HTERT RPE-1 (cell line): ENCODE data around the gene RASD2.

Experiments
- in situ Hi-C: fragments of 300-500 bp; cut with MboI; formaldehyde crosslinking; loops from 4 replicates; pipeline ENCODE4 v1.14.3; 2020; ENCODE audit warnings: low sequenced_read_pairs

RASD2 gene

DNA sequence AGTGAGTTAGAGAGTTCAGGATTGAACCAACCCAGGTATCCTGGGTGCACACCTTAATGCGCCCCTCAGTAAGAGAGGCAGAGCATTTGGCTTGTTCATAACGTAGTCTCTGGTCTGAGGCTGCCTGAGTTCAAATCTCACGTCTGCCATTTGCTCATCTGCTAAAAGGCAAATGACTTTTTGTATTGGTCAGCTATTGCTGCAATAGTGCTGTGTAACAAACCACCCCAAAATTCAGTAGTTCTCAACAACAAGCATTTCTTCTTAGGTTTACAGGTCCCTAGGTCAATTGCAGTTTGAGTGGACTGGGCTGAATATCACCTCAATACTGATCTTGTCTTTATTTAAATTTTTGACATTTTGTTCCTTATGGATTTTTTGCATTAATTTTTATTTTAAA lies 18.1 kb downstream of the RASD2 start:
- in situ Hi-C loops, result no loop called here

DNA sequence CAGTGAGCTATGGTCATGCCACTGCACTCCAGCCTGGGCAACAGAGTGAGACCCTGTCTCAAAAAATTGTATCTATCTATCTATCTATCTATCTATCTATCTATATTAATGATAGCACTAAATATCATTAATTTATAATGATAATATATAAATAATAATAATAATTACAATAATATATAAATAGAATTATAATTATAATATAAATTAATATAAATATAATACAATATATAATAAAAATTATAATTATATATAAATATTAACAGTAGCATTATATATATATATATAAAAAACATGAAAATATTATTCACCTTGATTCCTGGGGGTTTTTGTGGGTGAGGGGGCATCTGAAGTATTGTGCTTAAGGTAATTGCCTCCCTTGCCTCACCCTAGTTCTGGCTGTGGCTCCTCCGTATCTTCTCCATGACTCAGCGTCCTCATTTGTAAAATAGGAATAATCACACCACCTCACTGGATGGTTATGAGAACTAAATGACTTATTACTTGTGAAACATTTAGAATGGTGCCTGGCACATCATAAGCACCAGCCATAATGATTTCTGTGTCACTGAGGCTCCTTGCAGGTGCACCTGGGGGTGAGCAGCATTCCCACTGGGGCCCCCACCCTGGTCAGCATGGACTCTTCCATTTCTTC lies 18.8 kb downstream of the RASD2 start:
- in situ Hi-C loops, result no loop called here

DNA sequence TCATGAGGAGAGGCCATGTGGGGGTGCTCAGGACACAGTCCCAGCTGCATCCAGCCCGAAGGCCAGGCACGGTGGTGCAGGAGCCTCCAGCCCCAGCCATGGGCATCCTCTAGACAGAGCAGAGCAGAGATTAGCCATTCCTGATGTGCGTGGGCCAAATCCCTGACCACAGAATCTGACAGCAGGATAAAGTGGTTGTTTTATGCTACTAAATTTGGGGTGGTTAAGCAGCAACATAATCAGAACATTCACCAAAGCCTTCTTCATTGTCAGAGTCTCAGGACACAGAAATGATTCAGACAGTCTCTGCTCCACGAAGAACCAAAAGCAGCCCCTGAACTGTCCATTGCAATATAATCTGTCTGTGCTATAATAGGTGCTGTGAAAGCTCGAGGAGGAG lies 19.7 kb downstream of the RASD2 start:
- in situ Hi-C loops, result no loop called here

DNA sequence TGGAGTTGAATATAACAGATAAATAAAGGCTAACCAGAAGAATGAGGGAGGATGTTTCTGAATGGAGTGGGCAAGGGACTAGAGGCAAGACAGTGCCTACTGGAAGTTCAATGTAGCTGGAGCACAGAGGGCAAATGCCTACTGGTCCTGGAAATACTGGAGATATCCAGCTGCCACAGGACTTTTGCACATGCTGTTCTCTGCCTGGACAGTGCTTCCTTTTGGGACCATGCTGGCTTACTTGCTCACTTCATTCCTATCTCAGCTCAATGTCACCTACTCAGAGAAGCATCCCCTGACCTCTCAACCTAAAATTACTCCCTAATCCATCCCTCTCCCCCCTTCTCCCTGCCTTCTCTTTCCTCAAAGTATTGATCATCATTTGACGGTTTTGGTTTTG lies 20.2 kb downstream of the RASD2 start:
- in situ Hi-C loops, result no loop called here

DNA sequence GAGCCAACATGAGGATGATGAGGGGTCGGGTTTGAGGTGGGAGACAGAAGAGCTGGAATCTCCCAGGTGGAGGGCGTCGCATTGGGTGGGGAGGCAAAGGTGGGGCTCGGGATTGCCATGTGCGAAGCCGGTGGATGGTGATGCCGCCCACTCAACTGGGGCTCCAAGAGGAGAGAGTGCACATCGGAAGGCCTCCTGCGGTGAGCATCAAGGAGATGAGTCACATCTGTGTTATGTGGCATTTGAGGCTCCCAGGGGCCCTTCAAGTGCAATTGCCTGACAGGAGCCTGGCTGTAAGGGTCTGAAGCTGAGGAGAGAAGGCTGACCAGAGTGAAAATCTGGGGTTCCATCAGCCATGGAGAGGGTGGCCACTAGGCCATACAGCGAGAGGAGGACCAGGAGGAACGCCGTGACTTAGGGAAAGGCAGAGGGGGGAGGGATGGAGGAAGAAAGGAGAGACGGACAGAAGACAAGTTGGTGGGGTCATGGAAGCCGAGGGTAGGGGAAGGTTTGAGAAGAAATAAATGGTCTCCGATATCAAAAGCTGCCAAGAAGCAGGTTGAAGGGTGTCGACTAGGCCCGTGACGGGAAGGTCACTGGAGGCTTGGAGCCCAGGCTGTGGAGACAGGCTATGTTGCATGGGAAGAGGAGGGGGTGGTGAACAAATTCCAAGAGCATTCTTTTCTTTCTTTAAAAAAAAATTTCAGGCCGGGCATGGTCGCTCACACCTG lies 21.3 kb downstream of the RASD2 start:
- in situ Hi-C loops, result no loop called here

DNA sequence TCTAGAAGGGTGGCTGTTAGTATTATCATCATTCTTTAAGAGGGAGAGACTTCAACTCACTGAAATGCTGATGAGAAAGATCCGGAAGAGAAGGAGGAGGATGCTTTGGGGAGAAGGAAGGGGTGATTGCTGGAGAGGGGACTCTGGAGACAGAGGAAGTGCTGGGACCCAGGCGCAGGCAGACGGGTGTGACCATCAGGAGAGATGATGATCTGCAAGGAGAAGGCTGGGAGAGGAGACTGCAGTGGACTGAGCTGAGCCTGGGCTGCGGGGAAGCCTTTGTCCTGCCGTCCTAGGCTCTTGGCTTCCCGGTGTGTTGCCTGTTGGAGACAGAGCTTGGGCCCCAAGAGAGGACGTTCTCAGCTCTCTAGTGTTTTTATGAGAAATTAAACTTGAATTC lies 22.6 kb downstream of the RASD2 start:
- in situ Hi-C loops, result no loop called here

DNA sequence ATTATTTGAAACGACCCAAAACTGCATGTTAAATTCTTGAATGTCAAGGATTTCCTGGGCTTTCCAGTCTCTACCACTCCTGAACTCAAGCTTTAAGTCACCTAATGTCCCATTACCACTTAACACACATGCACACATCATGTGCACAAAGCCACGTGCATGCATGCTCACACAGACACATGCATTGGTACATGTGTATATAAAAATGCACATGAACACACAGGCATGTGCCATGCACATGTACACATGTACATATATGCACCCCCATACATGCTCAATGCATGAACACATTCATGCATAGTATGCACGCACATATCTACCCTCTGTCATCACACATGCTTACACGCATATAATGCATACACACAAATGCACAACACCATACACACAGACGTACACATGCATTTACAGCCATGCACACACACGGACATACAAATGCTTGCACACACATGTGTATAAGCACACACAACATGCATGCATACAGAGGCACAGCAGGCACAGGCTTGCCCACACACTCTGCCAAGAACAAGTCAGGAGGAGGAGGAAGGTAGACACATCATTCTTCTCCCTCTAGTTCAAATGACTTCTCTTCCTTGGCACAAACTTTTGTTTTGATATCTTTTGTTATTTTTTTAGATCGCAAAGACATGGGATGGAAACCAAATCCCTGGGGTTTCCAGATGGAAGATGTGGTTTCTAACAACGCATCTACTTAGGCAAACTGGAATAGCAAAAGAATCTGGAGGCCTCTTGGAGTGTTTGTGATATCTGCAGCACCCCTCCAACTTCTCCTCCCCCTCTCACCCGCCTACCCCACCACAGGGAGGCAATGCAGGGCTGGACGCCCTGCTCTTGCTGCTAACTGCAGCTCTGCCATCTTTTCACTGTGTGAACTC lies 24.6 kb downstream of the RASD2 start:
- in situ Hi-C loops, result no loop called here

DNA sequence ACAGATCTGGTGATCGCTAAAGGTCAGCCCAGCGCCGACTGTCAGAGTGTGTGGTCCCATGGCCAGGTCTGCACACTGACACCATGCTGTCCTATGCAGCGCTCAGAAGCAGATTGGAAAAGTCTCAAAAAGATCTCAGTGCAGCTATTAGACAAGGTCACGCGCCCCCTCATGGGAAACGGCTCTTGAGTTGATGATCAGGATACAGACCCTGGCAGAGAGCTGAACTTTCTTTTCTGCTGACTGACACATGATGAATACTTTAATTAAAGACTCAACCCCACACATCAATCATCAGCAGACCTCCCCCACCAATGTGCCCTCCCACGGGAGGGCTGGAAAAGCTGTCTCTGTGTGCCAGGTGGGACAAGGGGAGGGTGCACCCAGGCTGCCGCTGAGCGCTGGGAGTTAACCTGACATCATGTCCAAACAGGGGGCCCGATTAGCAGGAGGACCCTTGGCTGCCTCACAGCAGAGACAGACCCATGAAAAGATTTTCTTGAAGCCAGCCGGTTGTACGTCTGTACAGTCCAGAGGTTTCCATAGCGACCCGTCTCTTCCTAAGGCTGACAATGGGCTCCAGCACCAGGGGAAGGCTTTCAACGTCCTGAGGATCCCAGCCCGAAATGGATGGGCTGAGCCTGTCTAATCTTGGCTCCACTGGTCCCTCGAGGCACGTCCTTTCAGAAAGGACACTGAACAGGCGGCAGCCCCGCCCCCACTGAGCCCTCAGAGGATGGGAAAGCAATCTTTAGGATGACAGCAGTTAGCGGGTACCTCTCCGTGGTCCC lies 26.9 kb downstream of the RASD2 start:
- in situ Hi-C loops, result no loop called here

DNA sequence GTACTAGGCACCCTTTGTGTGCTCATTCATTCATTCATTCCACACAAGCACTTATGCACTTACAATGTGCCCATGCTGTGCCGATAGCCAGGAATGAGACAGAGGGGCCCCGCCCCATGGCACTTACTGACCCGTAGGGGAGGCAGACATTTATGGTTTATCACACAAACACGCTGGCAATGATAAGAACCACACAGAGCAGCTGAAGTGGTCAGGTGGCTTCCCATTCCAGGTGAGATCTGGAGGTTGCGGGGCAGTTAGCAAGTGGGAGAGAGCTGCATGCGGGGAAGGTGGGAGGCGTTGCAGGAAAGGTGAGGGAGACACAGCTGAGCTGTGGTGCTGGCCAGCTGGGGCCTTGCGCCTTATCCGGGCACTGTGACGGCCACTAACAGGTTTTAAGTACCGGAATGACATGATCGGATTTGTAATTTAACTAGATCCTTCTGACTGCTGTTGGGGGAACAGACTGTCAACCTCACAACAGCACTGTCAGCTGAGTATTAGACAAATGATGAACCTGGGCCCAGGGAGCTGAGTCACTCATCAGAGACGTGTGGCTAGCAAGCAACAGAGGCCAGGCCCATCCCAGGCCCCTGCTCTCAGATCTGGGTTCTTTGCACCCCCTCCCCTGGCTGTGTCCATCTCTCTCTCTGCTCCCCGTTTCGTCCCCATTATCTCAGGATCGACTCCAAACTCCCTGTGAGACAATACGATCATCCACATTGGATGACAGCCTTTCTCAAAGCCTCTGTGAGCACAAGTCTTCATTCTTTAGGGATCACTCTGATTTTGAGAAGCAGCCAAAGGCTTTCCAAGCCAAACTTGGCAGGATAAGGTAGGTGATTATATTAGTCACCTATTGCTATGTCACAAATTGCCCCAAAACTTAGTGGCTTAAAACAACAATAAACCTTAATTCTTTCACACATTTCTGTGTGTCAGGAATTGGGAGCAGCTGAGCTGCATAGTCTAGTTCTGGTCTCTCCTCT lies 28.4 kb downstream of the RASD2 start:
- in situ Hi-C loops, result no loop called here

DNA sequence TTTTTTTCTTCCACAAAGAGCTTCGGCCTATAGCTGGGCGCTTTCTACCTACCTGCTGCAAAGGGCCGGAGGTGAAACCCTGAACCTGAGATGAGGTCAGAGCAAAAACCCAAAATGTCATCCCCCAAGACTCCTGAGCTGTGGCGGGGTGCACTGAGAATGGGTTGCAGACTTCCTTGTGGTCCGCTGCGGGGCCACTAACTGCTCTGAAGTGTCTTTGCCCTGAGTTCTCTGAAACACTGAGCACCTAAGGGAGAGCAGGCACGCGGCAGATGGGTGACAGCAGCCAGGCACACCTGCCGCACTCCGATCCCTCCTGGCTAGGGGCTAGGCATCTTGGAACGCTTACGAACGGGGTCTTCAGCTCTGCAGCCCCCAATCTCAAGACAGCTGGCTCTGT lies 29.3 kb downstream of the RASD2 start:
- in situ Hi-C loops, result no loop called here

DNA sequence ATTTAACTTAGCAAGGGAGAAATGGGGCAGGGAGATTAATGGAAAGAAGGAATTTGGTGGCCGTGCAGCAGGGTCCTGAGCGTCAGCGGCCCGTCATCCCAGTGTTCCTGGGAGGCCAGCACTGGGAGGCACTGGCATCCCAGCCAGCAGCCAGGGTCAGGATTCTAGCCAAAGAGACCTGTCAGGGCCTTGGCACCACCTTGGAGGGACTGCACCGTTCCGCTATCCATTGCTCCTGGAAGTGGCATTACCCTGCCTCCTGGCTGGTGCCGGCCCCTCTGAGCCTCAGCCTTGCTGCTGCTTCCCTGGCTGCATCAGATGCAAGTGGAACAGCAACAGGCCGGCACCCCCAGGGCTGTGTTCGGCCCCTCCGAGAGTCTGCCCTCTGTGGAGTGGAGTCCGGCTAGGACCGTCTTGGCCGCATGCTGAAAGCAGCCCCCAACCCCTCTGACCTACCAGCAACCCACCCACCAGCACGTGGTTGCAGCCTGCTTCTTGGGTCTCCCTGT lies 30.1 kb downstream of the RASD2 start:
- in situ Hi-C loops, result no loop called here

DNA sequence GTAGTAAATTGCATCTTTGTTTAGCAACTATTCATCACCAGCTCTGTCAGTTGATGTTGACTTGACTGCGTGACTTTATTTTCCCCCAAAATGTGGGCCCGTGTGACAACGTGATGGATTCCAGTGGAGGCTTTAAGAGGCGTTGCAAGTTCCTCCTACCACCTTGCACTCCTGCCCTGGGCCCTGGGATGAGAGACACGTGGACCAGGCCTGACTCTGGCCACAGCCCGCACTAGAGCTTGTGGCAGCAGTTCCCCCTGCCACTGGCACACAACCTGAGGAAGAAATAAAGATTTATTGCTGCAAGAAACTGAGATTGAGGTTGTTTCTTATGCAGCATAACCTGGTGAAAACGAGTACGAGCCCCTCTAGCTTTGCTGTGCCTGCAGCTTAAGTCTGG lies 31.9 kb downstream of the RASD2 start:
- in situ Hi-C loops, result no loop called here

DNA sequence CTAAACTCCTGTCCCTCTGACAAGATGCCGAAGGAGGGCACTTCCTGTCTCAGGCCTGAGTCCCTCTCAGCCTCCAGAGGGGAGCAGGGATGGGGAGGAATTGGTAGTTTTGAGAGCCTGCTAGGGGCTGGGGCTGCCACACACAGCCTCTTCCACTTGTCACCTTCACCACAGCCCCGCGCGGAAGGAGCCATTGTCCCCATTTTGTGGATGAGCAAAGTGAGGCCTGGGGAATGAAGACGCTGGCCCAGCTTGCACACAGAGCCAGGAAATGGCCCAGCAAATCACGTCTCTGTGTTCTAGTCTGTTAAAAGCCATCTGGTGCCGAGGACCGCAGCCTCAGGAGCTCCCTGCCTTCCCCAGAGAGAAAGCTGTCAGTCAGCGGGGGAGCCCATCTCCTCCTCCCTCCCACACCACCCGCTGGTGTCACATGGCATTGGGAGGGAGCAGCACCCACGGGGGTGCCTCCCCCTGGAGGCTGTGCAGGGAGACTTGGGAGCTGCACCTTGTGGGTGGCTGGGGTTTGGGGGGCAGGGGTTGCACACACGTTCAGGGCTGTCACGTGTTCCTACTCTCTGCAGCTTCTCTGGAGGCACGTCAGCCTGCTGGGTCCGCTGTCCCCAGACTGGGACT lies 34.6 kb downstream of the RASD2 start:
- in situ Hi-C loops, result no loop called here

DNA sequence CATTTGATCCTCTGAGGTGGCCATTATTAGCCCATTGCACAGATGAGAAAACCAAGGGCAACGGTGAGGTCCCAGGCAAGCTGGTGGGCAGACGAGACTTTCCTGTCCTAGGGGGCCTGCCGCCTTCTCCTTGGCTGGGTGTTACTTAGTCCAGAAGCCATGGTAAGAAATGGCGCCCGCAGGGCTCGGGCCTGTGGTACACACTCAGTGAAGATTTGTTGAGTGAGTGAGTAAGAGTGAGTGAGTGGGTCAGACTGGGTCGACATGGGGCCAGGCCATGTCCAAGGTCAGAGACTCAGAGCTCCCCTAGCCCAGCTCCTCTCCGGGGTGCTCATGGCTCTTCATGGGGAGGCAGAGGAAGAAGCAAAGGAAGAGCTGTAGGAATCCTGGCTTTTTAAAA lies 36.0 kb downstream of the RASD2 start:
- in situ Hi-C loops, result no loop called here

DNA sequence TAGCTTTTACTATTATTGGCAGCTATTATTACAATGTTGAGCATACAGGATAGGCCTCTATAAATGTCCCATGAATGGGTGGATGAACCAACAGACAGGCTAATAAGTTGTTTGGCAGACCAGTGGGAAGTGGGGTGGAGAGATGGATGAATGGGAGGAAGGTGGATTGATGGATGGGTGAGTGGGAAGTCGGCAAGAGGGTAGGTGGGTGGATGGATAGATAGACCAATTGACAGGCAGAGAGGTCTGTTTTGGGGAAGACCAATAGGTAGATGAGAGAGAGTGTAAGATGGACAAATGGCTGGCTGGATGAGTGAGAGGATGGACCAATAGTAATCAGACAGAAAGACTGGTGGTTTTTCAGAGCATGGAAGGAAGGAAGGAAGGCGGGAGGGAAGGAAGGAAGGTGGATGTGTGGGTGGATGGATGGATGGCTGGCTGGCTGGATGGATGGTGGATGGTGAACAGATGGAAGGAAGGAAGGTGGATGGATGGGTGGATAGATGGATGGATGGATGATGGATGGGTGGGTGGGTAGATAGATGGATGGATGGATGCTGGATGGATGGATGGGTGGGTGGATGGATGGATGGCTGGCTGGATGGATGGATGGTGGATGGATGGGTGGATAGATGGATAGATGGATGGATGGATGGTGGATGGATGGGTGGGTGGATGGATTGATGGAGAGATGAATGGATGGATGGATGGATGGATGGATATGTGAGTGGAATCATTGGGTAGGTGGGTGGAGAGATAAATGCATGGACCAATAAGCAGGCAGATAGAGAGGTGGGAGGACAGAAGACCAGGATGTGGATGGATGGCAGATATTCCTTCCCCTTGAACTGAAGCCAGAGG lies 37.4 kb downstream of the RASD2 start:
- in situ Hi-C loops, result no loop called here

DNA sequence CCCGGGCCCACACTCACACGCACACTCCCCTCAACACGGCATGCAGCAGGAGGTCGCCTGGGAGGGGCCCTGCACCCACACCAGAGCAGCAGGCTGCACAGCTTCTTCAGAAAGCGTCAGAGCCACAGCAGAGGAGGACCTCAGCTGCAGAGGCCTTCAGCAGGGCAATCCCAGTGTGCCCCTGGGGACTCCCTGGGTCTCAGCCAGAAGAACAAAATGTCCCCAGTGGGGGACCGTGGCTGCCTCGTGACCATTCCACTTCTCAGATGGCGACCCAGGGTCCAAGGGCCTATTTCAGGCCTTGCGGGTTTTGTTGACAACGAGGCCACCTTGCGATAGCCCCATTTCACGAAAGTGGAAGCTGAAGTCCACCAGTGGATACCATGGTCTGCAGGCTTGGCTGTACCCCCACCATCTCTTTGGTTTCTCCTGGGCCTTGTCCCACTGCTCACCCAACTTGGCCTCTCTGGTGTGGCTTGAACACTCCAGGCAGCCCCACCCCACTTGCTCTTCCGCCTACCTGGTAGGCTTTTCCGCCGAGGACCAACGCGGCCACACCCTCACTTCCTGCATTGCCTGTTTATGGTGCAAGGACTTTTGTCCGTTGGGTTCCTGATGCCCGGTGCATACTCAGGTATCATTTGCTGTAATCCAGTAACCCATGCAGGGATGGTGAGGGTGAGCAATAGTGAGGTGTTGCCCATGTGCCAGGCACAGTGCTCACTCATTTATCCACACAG lies 38.4 kb downstream of the RASD2 start:
- in situ Hi-C loops, result no loop called here

DNA sequence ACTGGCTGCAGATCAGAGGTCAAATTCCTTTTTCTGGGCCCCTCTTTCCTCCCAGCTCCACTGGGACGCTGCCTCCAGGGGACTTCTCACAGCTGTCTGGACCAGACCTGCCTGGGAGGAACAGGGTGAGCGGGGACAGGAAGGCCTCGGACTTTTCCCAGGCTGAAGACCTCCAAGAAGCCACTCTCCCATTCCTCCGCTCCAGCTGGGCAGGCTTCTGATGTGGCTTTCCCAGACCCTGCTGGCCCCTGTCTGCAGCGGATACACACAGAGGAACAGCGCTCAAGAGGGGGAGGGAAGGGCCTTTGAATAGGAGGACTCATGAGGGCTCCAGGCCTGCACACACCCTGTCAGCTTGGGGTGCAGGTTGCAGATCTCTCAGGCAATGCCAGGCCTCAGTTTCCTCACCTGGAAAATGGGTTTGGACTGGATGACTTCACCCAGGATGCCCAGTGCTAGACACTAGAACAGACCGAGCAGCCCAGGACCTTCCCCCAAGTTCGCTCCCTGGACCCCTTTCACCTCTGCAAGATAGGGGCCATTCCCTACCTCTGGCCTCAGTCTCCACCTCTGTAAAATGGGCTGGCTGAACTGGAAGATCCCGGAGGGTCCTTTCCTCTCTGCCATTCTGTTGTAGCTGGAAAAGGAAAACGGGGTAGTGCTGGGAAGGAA lies 39.9 kb downstream of the RASD2 start:
- in situ Hi-C loops, result no loop called here
